Umbilical cord (tissue), 2 donors: ENCODE data around the gene ERCC8. TPM values are rescaled to one million over a fixed set of nuclear protein-coding genes. Genes with fewer than 3 reads are reported as not detected.

Experiments used
- DNase-seq: peaks from one replicate; pipeline ENCODE4 v3.0.0-alpha.2; 2015; ENCODE audit warnings: low spot score
- total RNA-seq: library from RNA; depleted of rRNA; stranded (reverse); fragments of >200 nt; gene quantifications from one replicate; pipeline ENCODE4 v1.2.3, GENCODE V29; 2014; ENCODE audit warnings: low replicate concordance; ENCODE audit not compliant: insufficient read depth

Gene ERCC8
- total RNA-seq, 1 donor from 2014 or later = 11.6 TPM

DNA sequence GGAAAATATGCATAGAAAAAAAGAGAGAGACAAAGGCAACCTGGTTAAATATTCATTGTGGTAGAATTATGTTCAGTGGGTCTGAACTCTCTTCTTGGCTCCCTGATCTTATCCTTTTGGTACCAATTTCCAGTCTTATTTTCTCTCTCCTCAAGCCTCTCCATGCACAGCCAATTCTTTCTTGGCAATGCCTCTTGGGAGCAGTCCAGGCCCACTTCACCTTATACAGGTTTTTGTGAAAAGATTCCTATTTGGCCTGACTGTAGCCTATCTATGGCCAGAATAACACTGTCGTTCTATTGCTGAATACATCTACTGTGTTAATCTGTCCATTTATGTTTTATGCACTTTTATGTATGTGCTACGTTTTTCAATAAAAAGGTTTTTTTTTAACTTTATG is 103.5 kb downstream of the ERCC8 start:
- no peak for DNase-seq

DNA sequence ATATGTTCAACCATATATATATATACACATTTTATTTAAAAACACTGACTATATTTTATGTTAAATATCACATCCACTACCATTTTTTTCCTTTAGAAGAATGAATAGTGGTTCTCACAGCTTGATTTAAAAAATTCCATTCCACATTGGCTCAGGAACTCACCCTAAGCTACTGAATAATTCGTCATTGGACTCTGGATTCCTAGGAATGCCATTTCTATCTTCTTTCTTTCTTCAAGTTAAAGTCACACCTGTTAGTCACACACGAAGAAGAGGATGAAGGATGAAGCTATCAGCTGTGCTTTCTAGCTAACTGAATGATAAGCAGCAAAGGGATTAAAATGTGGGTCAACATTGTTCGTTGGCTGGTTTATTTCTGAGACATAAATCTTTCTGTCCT is 108.7 kb downstream of the ERCC8 start:
- no peak for DNase-seq

DNA sequence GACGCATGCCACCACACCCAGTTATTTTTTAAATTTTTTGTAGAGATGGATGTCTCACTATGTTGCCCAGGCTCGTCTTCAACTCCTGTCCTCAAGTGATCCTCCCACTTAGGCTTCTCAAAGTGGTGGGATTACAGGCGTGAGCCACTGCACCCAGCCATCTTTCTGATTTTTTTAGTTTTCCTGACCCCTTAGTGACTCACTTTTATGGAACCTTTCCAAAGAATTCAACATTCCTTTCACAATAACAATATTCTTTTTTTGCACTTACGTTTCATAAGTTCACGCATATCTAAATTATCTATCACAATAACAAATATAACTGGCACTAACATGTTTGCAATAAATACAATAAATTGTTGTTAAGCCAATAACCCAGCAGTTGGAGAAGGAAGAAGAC is 109.3 kb downstream of the ERCC8 start:
- no peak for DNase-seq

DNA sequence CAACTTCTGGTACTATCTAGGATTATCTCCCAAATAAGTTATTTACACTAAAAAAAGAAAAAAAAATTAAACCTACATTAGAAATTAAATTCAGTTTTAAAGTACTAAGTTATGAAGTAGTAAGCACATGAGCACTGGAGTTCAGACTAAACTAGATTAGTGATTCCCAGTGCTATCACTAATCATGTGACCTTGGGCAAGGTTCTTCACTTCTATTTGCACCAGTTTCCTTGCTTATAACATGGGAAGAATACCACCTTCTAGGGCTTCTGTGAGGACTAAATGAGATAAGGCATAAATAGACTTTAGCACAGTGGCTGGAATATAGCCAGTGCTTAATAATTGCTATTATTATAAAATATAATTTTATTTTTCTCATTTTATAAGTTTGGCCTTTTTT is 111.3 kb downstream of the ERCC8 start:
- no peak for DNase-seq

DNA sequence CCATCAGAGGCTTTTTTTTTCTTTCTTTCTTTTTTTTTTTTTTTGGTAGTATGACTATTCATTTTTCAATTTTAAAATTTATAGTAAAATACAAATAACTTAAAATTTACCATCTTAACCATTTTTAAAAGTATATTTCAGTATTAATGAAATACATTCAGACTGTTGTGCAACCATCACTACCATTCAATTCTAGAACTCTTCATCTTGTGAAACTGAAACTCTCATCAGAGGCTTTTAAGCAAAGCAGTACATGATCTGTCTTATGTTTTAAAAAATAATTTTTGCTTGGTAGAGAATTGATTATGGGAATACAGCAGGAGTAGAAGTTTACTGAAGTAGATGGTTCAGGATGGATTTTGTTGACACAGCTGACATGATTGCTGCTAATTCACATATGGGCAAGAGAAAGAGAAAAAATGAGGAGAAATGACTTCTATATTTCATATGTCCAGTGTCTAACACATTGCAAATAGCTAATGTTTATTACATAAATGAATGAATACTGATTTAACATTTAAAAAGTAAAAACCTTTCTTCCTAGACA is 114.2 kb downstream of the ERCC8 start:
- no peak for DNase-seq

DNA sequence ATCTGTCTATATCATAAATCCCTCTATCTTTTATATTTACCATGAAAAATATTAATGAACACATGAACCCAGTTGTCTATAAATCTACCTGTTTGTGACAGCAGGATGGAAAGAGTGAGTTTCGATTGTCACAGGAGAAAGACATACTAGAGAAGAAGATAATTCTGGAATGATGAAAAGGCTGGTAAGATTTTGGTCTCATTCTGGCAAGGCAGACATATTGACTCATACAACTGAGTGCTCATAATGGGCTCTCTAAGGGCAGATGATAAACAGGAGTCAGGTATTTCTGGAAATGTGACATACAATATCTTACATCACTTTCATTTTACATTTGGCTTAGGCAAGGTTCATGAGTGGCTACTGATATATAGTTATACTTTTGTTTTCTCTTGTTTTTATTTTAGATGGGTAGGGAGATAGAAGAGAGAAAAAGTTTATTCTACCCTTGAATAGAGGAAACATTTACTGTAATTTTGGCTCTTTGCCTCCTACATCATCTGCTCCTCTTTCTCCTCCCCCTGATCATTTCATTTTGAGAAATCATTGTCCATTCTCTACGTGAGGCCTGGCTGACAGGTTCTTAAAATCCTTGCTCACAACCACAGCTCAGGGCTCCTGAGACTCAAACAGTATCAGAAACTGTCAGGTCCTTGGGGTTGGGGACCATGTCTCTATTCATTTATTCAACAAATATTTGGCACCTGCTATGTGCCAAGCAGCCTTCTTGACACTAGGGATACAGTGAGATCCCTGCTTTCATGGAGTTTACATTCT is 115.2 kb downstream of the ERCC8 start:
- DNase-seq = no peak

DNA sequence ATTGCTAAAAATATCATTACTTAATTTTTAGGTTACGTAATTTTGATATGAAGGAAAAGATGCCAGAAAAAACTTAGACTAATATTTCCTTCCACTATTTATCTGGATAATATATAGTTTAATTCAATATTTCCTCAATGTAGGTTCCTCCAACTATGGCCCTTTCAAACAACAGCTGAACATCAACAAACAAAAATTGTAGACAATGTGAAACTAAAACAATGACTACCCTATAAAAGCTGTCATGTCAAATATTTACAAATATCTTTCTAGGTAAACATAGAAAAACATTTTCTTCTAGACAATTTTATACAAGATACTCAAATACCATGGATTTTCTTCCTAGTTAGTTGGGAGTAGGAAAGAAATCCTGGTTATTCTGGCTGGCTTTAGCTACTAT is 117.7 kb downstream of the ERCC8 start:
- no peak for DNase-seq

DNA sequence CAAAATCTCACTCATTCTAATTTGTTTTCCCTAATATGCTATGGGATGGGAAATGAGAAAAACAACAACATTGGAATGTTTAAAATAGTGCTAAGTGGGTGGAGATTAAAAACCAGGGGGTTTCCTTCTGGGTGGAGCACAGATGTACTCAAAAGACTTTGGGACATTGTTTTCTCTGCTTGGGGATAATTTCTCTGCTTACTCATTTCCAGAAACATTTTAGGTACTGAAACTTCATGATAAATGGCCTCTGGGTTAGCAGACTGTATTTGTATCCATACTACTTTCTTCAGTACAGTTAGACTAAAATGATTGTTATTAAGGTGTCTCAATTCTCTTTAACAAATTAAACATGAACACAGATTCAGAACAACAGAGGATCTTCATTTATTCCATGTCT is 118.2 kb downstream of the ERCC8 start:
- no peak for DNase-seq

Other genes starting within 250 kb of the ERCC8 start
- gene DEPDC1B, start 244.9 kb downstream of the ERCC8 start, total RNA-seq = 16.9 TPM
- gene ELOVL7, start 100.8 kb downstream of the ERCC8 start, total RNA-seq = 1.9 TPM
- 22.6 TPM for gene NDUFAF2, start 135 bp upstream of the ERCC8 start, total RNA-seq
- gene SMIM15, start 217.4 kb upstream of the ERCC8 start, total RNA-seq = 47.7 TPM